ENCODE results near the gene BNIP3. TPM values are rescaled to one million over a fixed set of nuclear protein-coding genes. Genes with fewer than 3 reads are reported as not detected.

Gene BNIP3
- total and polyA plus RNA-seq, 2 of the 13 experiments (the other 11 are each of a cell fraction or from before 2014, with no cell fraction given) = 73.7 to 223 TPM

GRCh38 chr10:131981429-131982184 is at the start of gene BNIP3 (continued):
- TF ChIP-seq EHMT2 (IDR thresholded peaks at IDR 0.05; ENCODE audit: borderline replicate concordance, low read depth, low read length) = no peak
- no peak; the same call in 1 of the 2 replicates for TF ChIP-seq RNF2 (conservative IDR thresholded peaks at IDR 0.05; ENCODE audit: low read depth)
- peak; percentile 30; the same call in 1 of the 2 replicates for TF ChIP-seq ZNF607 (CRISPR knock-in tag; IDR thresholded peaks at IDR 0.05; ENCODE audit: borderline replicate concordance)
- TF ChIP-seq ARNT (IDR thresholded peaks at IDR 0.05) = no peak
- TF ChIP-seq HDAC6 (IDR thresholded peaks at IDR 0.05; ENCODE audit: low read depth, low read length) = no peak
- TF ChIP-seq ZBTB25 (CRISPR knock-in tag; IDR thresholded peaks at IDR 0.05) = no peak
- 0 out of 2 replicates have a peak, but pooled peaks have one; percentile 61 for TF ChIP-seq HNRNPUL1 (IDR thresholded peaks at IDR 0.05; ENCODE audit: low read depth, low read length)
- peak; percentile 34; the same call in 1 of the 2 replicates for TF ChIP-seq PAXIP1 (CRISPR knock-in tag; conservative IDR thresholded peaks at IDR 0.05)
- TF ChIP-seq NFKBIZ (CRISPR knock-in tag; IDR thresholded peaks at IDR 0.05) = 0 out of 2 replicates have a peak, but pooled peaks have one; percentile 29
- TF ChIP-seq ZNF296 (CRISPR knock-in tag; conservative IDR thresholded peaks at IDR 0.05) = 0 out of 2 replicates have a peak, but pooled peaks have one; percentile 43
- TF ChIP-seq ZBTB20 (CRISPR knock-in tag; IDR thresholded peaks at IDR 0.05; ENCODE audit: borderline replicate concordance, low read depth) = no peak
- TF ChIP-seq ZBTB49 (CRISPR knock-in tag; IDR thresholded peaks at IDR 0.05; ENCODE audit: borderline replicate concordance) = 0 out of 2 replicates have a peak, but pooled peaks have one; percentile 32
- no peak for TF ChIP-seq MAFF (IDR thresholded peaks at IDR 0.05; ENCODE audit: low read depth, low read length)
- TF ChIP-seq ZNF230 (CRISPR knock-in tag; IDR thresholded peaks at IDR 0.05) = peak; percentile 80; the same call in 1 of the 2 replicates
- no peak for TF ChIP-seq ZNF720 (CRISPR knock-in tag; IDR thresholded peaks at IDR 0.05)
- peak; percentile 64; the same call in 1 of the 2 replicates for TF ChIP-seq SALL1 (CRISPR knock-in tag; IDR thresholded peaks at IDR 0.05)

Measured in HepG2 (cell line).